ENCODE measurements around the gene COBL.

The COBL gene

GRCh38 chr7:51335057-51335456 lies 18.4 kb upstream of the COBL start:
- TF ChIP-seq, protein P1, sequence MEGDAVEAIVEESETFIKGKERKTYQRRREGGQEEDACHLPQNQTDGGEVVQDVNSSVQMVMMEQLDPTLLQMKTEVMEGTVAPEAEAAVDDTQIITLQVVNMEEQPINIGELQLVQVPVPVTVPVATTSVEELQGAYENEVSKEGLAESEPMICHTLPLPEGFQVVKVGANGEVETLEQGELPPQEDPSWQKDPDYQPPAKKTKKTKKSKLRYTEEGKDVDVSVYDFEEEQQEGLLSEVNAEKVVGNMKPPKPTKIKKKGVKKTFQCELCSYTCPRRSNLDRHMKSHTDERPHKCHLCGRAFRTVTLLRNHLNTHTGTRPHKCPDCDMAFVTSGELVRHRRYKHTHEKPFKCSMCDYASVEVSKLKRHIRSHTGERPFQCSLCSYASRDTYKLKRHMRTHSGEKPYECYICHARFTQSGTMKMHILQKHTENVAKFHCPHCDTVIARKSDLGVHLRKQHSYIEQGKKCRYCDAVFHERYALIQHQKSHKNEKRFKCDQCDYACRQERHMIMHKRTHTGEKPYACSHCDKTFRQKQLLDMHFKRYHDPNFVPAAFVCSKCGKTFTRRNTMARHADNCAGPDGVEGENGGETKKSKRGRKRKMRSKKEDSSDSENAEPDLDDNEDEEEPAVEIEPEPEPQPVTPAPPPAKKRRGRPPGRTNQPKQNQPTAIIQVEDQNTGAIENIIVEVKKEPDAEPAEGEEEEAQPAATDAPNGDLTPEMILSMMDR (IDR thresholded peaks at IDR 0.05; ENCODE audit: insufficient read depth, low read length, poor library complexity, severe bottlenecking) = no peak
- DNase-seq (ENCODE audit: extremely low read depth, insufficient read length) = no peak
- Histone ChIP-seq H3K36me3 (ENCODE audit: control insufficient read depth, insufficient read depth, low read length) (no peaks in the 10 kb centered on the region), H3K4me3 (replicated peaks; ENCODE audit: low read depth, low read length) (no peak overlapping the region), H3K27me3 (replicated peaks; ENCODE audit: control insufficient read depth, insufficient read depth, low read length) (no peaks in the 10 kb centered on the region)

DNA sequence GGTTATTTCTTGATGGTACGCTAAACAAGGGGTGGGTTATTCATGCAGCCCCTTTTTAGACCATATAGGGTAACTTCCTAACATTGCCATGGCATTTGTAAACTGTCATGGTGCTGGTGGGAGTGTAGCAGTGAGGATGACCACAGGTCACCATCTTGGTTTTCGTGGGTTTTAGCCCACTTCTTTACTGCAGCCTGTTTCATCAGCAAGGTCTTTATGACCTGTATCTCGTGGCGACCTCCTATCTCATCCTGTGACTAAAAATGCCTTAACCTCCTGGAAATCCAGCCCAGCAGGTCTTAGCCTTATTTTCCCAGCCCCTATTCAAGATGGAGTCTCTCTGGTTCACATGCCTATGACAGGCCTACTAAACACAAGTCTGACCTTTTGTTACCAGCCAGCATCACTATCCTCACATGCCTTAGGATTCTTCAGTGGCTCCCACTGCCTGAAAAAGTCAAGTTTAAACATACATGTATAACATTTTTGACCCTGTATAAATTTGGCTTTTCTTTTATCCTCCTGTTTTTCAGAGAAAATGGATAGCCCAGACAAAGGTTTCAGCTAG lies 13.2 kb upstream of the COBL start:
- DNase-seq (ENCODE audit: extremely low read depth, insufficient read length) = no peak

DNA sequence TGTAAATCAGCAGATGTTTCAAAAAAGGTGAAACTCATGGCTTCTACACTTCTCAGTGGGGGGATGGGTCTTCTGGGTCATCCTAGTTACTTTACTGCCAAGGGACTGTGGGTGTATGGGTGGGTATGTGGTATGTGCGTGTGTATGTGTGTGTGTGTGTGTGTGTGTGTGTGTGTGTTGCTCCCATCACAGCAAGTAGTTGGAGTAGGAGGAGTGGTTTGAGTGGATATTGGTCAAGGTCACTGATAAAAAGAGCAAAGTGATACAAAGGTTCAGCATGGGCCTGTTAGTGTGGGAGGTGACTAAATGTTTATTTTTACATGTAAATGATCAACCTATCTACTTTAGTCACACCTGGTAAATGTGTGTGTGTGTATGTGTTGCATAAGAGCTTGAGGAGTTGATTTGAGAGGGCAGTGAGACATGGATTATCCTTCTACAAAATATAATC lies 11.8 kb upstream of the COBL start:
- DNase-seq (ENCODE audit: extremely low read depth, insufficient read length) = no peak
- H3K36me3 ChIP-seq (ENCODE audit: control insufficient read depth, insufficient read depth, low read length) = no peaks in the 10 kb centered on the region
- no peak overlapping the region for H3K4me3 ChIP-seq (replicated peaks; ENCODE audit: low read depth, low read length)
- TF ChIP-seq, protein P1 (IDR thresholded peaks at IDR 0.05; ENCODE audit: insufficient read depth, low read length, poor library complexity, severe bottlenecking) = no peak
- H3K27me3 ChIP-seq (replicated peaks; ENCODE audit: control insufficient read depth, insufficient read depth, low read length) = no peaks in the 10 kb centered on the region

More for the DNA sequence above, 13.2 kb upstream of the COBL start:
- Histone ChIP-seq H3K36me3 (ENCODE audit: control insufficient read depth, insufficient read depth, low read length) (no peaks in the 10 kb centered on the region), H3K27me3 (replicated peaks; ENCODE audit: control insufficient read depth, insufficient read depth, low read length) (no peaks in the 10 kb centered on the region), H3K4me3 (replicated peaks; ENCODE audit: low read depth, low read length) (no peak overlapping the region)
- TF ChIP-seq, protein P1 (IDR thresholded peaks at IDR 0.05; ENCODE audit: insufficient read depth, low read length, poor library complexity, severe bottlenecking) = no peak

DNA sequence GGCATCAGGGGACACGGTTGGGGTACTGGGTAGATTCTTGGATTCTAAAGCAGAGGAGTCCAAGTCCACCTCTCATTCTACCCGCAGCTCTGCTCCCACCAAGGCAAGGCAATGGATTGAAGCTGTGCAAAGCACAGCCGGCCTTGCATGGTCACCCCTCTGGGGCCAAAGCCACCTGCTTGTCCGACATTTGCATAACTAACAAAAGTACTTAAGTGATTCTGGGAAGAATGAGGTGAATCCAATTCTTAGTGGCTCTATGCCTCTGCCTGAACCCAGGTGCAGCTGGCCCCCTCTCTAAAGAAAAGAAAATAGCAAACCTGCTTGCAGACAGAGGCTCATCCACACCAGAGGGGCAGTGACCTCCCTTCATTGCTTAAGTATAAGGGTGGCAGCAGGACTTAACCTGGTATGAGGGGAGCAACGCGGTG lies 10.7 kb upstream of the COBL start:
- TF ChIP-seq, protein P1 (IDR thresholded peaks at IDR 0.05; ENCODE audit: insufficient read depth, low read length, poor library complexity, severe bottlenecking) = no peak
- DNase-seq (ENCODE audit: extremely low read depth, insufficient read length) = no peak
- Histone ChIP-seq H3K4me3 (replicated peaks; ENCODE audit: low read depth, low read length) (no peak overlapping the region), H3K36me3 (ENCODE audit: control insufficient read depth, insufficient read depth, low read length) (no peaks in the 10 kb centered on the region), H3K27me3 (replicated peaks; ENCODE audit: control insufficient read depth, insufficient read depth, low read length) (no peaks in the 10 kb centered on the region)

DNA sequence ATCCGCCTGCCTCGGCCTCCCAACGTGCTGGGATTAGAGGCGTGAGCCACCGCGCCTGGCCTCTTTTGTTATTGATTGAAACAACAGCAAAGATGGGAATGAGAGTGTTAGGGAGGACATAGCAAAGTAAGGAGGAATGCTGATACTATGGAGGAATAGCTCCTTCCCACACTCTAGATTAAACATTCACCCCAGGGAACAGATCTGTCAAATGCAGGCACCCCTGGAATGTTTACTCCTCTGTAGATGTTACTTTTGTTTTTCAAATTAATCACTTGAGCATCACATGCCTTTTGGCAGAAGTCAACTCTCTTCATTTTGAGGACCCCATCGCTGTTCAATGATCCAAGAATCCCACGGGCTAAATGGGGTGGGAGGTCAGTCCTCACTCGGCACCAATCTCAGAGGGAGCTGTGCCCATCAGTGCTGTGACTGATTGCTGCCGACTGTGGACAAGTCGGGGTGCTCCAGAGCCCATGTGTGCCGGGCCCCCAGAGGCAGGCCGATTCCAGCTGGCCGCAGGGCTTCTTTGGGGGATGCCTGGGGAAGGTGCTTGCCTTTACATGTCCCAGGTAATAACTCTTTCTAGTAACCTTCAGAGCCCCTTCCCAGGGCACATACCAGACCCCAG lies 10.2 kb upstream of the COBL start:
- no peak for DNase-seq (ENCODE audit: extremely low read depth, insufficient read length)
- no peak overlapping the region for H3K4me3 ChIP-seq (replicated peaks; ENCODE audit: low read depth, low read length)
- H3K36me3 ChIP-seq (ENCODE audit: control insufficient read depth, insufficient read depth, low read length) = no peaks in the 10 kb centered on the region
- TF ChIP-seq, protein P1 (IDR thresholded peaks at IDR 0.05; ENCODE audit: insufficient read depth, low read length, poor library complexity, severe bottlenecking) = no peak
- H3K27me3 ChIP-seq (replicated peaks; ENCODE audit: control insufficient read depth, insufficient read depth, low read length) = no peaks in the 10 kb centered on the region

Measured in GM06990 (cell line).